GM12878 (cell line): ENCODE results near the gene IL17RA. TPM values are rescaled to one million over a fixed set of nuclear protein-coding genes. Genes with fewer than 3 reads are reported as not detected.

ENCODE experiments used
- ATAC-seq: fragments of 200-7000 bp; cut with Tn5 transposase; 3 replicates; pipeline ENCODE4 v1.9.1; 2020; ENCODE audit warnings: mild to moderate bottlenecking, moderate library complexity
- Bru-seq: library from RNA; stranded (reverse); fragments of 400-500 nt; gene quantifications from one replicate; lab custom pipeline; 2021; lab: Mats Ljungman, UMichigan
- BruChase-seq, 2 experiments: library from RNA; stranded (reverse); fragments of 400-500 nt; gene quantifications; one replicate each; lab custom pipeline; 2021; lab: Mats Ljungman, UMichigan
- BruUV-seq: library from RNA; stranded (reverse); fragments of 400-500 nt; replicated peaks from 2 replicates; lab custom pipeline; 2021; lab: Mats Ljungman, UMichigan
- CTCF ChIA-PET: fragments of 300-600 bp; sonication (Branson Sonifier 250); formaldehyde crosslinking; extraction: SDS; loops from one replicate; lab custom pipeline; 2021; ENCODE audit warnings: inconsistent platforms; lab: Yijun Ruan, JAX
- POLR2A ChIA-PET: fragments of 350-600 bp; formaldehyde crosslinking; extraction: SDS; loops from one replicate; lab custom pipeline; 2021; ENCODE audit warnings: inconsistent platforms; lab: Charles Lee
- RAD21 ChIA-PET: fragments of 300-600 bp; sonication (Branson Sonifier 250); formaldehyde crosslinking; loops from one replicate; lab custom pipeline; 2023; ENCODE audit warnings: antibody characterized with exemption; ENCODE audit not compliant: unreplicated experiment; lab: Charles Lee
- SMC1A ChIA-PET: fragments of 300-600 bp; sonication (Branson Sonifier 250); formaldehyde crosslinking; loops from one replicate; lab custom pipeline; 2023; ENCODE audit not compliant: unreplicated experiment, uncharacterized antibody; lab: Charles Lee
- DNase-seq: peaks from one replicate; pipeline ENCODE4 v3.0.0-alpha.2; 2011; ENCODE audit warnings: low read depth, low spot score
- FAIRE-seq: peaks from 3 replicates; lab custom pipeline; 2011; peaks lifted over from hg19 to GRCh38; lab: Jason Lieb, UNC
- H2AFZ ChIP-seq: 2 replicates; pipeline ENCODE4 v1.6.0; 2011; ENCODE audit warnings: low read depth, low read length, control low read depth; ENCODE audit not compliant: control insufficient read depth
- H3K27ac ChIP-seq: 2 replicates; pipeline ENCODE4 v1.5.1; 2011; ENCODE audit warnings: control low read depth; ENCODE audit not compliant: control insufficient read depth, insufficient read depth
- H3K27me3 ChIP-seq, 2 experiments: replicated peaks in 1 of 2; 2 replicates each; pipeline versions ENCODE4 v1.6.0 to v1.6.1; 2011; ENCODE audit warnings: low read length in 1 of 2; ENCODE audit not compliant: control insufficient read depth in 2 of 2, insufficient read depth in 2 of 2
- H3K36me3 ChIP-seq, 2 experiments: 2 replicates each; pipeline ENCODE4 v1.5.1; 2011; ENCODE audit warnings: low read length in 1 of 2; ENCODE audit not compliant: control insufficient read depth in 2 of 2, insufficient read depth in 2 of 2
- H3K4me1 ChIP-seq: 2 replicates; pipeline ENCODE4 v1.6.1; 2011; ENCODE audit warnings: mild to moderate bottlenecking, low read length, moderate library complexity, mixed read lengths; ENCODE audit not compliant: control insufficient read depth, insufficient read depth
- H3K4me2 ChIP-seq: 2 replicates; pipeline ENCODE4 v1.6.0; 2011; ENCODE audit warnings: control low read depth; ENCODE audit not compliant: control insufficient read depth, insufficient read depth
- H3K4me3 ChIP-seq: fragments of 200-600 bp; sonication (generic); 2 replicates; pipeline ENCODE4 v1.5.1; 2016
- H3K79me2 ChIP-seq: 2 replicates; pipeline ENCODE4 v1.6.0; 2011; ENCODE audit warnings: low read length; ENCODE audit not compliant: control insufficient read depth, insufficient read depth
- H3K9ac ChIP-seq: 2 replicates; pipeline ENCODE4 v1.8.0; 2011; ENCODE audit warnings: low read length, control low read depth, mixed read lengths; ENCODE audit not compliant: control insufficient read depth, insufficient read depth
- H3K9me3 ChIP-seq: replicated peaks from 3 replicates; pipeline ENCODE4 v1.5.1; 2011; ENCODE audit warnings: mild to moderate bottlenecking, low read length; ENCODE audit not compliant: control insufficient read depth, insufficient read depth
- H4K20me1 ChIP-seq: 2 replicates; pipeline ENCODE4 v1.6.0; 2011; ENCODE audit not compliant: control insufficient read depth, insufficient read depth
- BMI1 ChIP-seq: fragments of 450-650 bp; IDR thresholded peaks from 2 replicates; pipeline ENCODE4 v1.6.1; 2016; ENCODE audit warnings: mild to moderate bottlenecking, moderate library complexity, borderline replicate concordance
- CREB1 ChIP-seq: IDR thresholded peaks from 2 replicates; pipeline ENCODE4 v1.6.1; 2012; ENCODE audit warnings: low read depth, mild to moderate bottlenecking, inconsistent platforms
- CREM ChIP-seq: IDR thresholded peaks from 2 replicates; pipeline ENCODE4 v1.6.1; 2014; ENCODE audit warnings: antibody characterized with exemption, low read depth
- DPF2 ChIP-seq: fragments of 450-650 bp; IDR thresholded peaks from 2 replicates; pipeline ENCODE4 v1.6.1; 2017; ENCODE audit warnings: mild to moderate bottlenecking
- ETV6 ChIP-seq, 2 experiments: fragments of 450-650 bp in 1 of 2; IDR thresholded peaks in 1 of 2; conservative IDR thresholded peaks in 1 of 2; 2 replicates each; pipeline ENCODE4 v1.6.1; 2014; ENCODE audit warnings: antibody characterized with exemption in 1 of 2, borderline replicate concordance in 1 of 2, low read depth in 1 of 2, mild to moderate bottlenecking in 1 of 2, moderate library complexity in 1 of 2
- KAT2A ChIP-seq: conservative IDR thresholded peaks from 2 replicates; pipeline ENCODE4 v1.6.1; 2011; ENCODE audit warnings: low read depth, low read length; ENCODE audit not compliant: control insufficient read depth
- KDM1A ChIP-seq: fragments of 200-600 bp; sonication (generic); IDR thresholded peaks from 2 replicates; pipeline ENCODE4 v1.6.1; 2016; ENCODE audit warnings: borderline replicate concordance
- LARP7 ChIP-seq: fragments of 450-650 bp; IDR thresholded peaks from 2 replicates; pipeline ENCODE4 v1.6.1; 2017; ENCODE audit warnings: mild to moderate bottlenecking
- MAX ChIP-seq: IDR thresholded peaks from 2 replicates; pipeline ENCODE4 v1.6.1; 2012; ENCODE audit warnings: low read depth, low read length, improper control_type of control experiment
- NFIC ChIP-seq: IDR thresholded peaks from 2 replicates; pipeline ENCODE4 v1.6.1; 2012; ENCODE audit warnings: low read depth, mild to moderate bottlenecking, inconsistent platforms, low read length, moderate library complexity
- NR2C2 ChIP-seq: IDR thresholded peaks from 2 replicates; pipeline ENCODE4 v1.6.1; 2011; ENCODE audit warnings: borderline replicate concordance, low read depth; ENCODE audit not compliant: control insufficient read depth, insufficient read length
- POLR2AphosphoS2 ChIP-seq: IDR thresholded peaks from 2 replicates; pipeline ENCODE4 v1.6.1; 2011; ENCODE audit warnings: low read depth, mild to moderate bottlenecking, low read length, improper control_type of control experiment, moderate library complexity
- POU2F2 ChIP-seq: IDR thresholded peaks from 3 replicates; pipeline ENCODE4 v1.6.1; 2011; ENCODE audit warnings: low read depth, mild to moderate bottlenecking, low read length, borderline replicate concordance
- REST ChIP-seq: IDR thresholded peaks from 2 replicates; pipeline ENCODE4 v1.6.1; 2012; ENCODE audit warnings: mild to moderate bottlenecking, low read depth, low read length
- SIX5 ChIP-seq: IDR thresholded peaks from 2 replicates; pipeline ENCODE4 v1.6.1; 2011; ENCODE audit warnings: mild to moderate bottlenecking, low read depth, low read length, moderate library complexity; ENCODE audit not compliant: severe bottlenecking
- SREBF2 ChIP-seq: IDR thresholded peaks from 2 replicates; pipeline ENCODE4 v1.6.1; 2012; ENCODE audit warnings: mild to moderate bottlenecking, low read length
- ZNF274 ChIP-seq: IDR thresholded peaks from one replicate; pipeline ENCODE4 v1.8.0; 2011; ENCODE audit not compliant: insufficient read length, insufficient read depth
- WGBS: methylation state at CpG from one replicate; pipeline ENCODE4 v1.1.6; 2016; ENCODE audit warnings: low lambda C conversion rate; ENCODE audit not compliant: insufficient replicate concordance, insufficient coverage; ENCODE audit errors: missing lambda C conversion rate; 5-methylcytosine and 5-hydroxymethylcytosine counted together
- in situ Hi-C: fragments of 300-500 bp; cut with MboI; formaldehyde crosslinking; loops from 9 replicates; pipeline ENCODE4 v1.14.3; 2018; ENCODE audit warnings: mixed read lengths
- intact Hi-C: fragments of 100-400 bp; cut with micrococcal nuclease; formaldehyde crosslinking; loops from one replicate; pipeline ENCODE4 v1.14.2; 2022; ENCODE audit not compliant: unreplicated experiment
- long read RNA-seq, 2 experiments: library from polyadenylated mRNA; unstranded; transcript quantifications; one replicate each; pipeline ENCODE4 v2.0.0, GENCODE V29; 2019 to 2020
- polyA minus RNA-seq, 3 experiments: library from RNA; depleted of rRNA, polyadenylated mRNA; stranded (reverse); fragments of >200 nt; gene quantifications; 2 replicates each; pipeline ENCODE4 v1.2.3, GENCODE V29; 2011
- polyA plus RNA-seq, 11 experiments: library from polyadenylated mRNA; depleted of rRNA in 4 of 11; unstranded in 6 of 11; stranded (reverse) in 5 of 11; fragments of >200 nt; fragmentation: Nextera tagmentation in 4 of 11; fragmentation: Illumina TruSeq in 1 of 11; extraction: Ambion mirVana in 4 of 11; extraction: Trizol in 1 of 11; gene quantifications; 1 replicate in 1 of 11; 2 replicates in 10 of 11; pipeline versions ENCODE4 v1.2.1 to v1.2.3, GENCODE V29; 2011 to 2016; ENCODE audit warnings: inconsistent platforms in 2 of 11, missing spikeins in 2 of 11, low read depth in 1 of 11
- total RNA-seq, 4 experiments: library from RNA; depleted of rRNA in 3 of 4; stranded (reverse); fragments of >200 nt in 3 of 4; fragmentation: Illumina TruSeq in 1 of 4; extraction: Trizol in 1 of 4; gene quantifications; 2 replicates each; pipeline versions ENCODE4 v1.2.1 to v1.2.3, GENCODE V29; 2013 to 2021

IL17RA gene
- 22.3 and 23.4 TPM in 2 replicates for total RNA-seq (2013; cell fraction: nucleolus; rRNA removed)
- 3.8 and 4.2 TPM in 2 replicates for total RNA-seq (2014; rRNA removed)
- 3.0 and 3.1 TPM in 2 replicates for total RNA-seq (2014; rRNA removed; fragmentation: Illumina TruSeq; extraction: Trizol)
- total RNA-seq (2021) = 9.4 and 10.2 TPM in 2 replicates
- 3.0 TPM for polyA plus RNA-seq (2011; ENCODE audit: low read depth)
- 5.9 and 9.9 TPM in 2 replicates for polyA plus RNA-seq (2011; rRNA removed)
- 9.3 and 11.0 TPM in 2 replicates for polyA plus RNA-seq (2011; cell fraction: cytosol; rRNA removed)
- 10.5 and 11.5 TPM in 2 replicates for polyA plus RNA-seq (2011; cell fraction: nucleus; rRNA removed)
- polyA plus RNA-seq (2012) = 5.1 and 5.8 TPM in 2 replicates
- polyA plus RNA-seq (2014; fragmentation: Illumina TruSeq; extraction: Trizol) = 3.8 and 5.1 TPM in 2 replicates
- polyA plus RNA-seq (2014; fragmentation: Nextera tagmentation; extraction: Ambion mirVana) = under 1 TPM; 0.71 to 0.75 TPM
- polyA plus RNA-seq (2014; rRNA removed) = 4.1 and 4.7 TPM in 2 replicates
- 1 to 10 TPM; 6.4 to 9.7 TPM for polyA plus RNA-seq (2016; fragmentation: Nextera tagmentation; extraction: Ambion mirVana)
- polyA minus RNA-seq (2011; rRNA and poly(A)+ RNA removed) = 11.2 and 13.5 TPM in 2 replicates
- 3.1 and 3.5 TPM in 2 replicates for polyA minus RNA-seq (2011; cell fraction: cytosol; rRNA and poly(A)+ RNA removed)
- 7.9 and 11.6 TPM in 2 replicates for polyA minus RNA-seq (2011; cell fraction: nucleus; rRNA and poly(A)+ RNA removed)
- Bru-seq, nascent RNA = percentile 76 among the genes with signal in this experiment
- percentile 78 among the genes with signal in this experiment for BruChase-seq, experiment 1, labeled RNA remaining after a 6-hour chase
- percentile 80 among the genes with signal in this experiment for BruChase-seq, experiment 2, labeled RNA remaining after a 2-hour chase
- long read RNA-seq, experiment 1, partial matches to known transcripts = 0 of 6 reads
- long read RNA-seq, experiment 1, other reads (novel, unspliced or antisense) = 5 of 6 reads
- long read RNA-seq, experiment 2, partial matches to known transcripts = 0 of 5 reads
- long read RNA-seq, experiment 2, other reads (novel, unspliced or antisense) = 5 of 5 reads

GRCh38 chr22:17084554-17085276 is at the start of gene IL17RA:
Gene IL17RA (plus strand): TSS chr22:17085000. CDS start chr22:17085092, 92 bp downstream.
- peak; percentile 92 for FAIRE-seq
- no peak for TF ChIP-seq ZNF274
- no peak for TF ChIP-seq CREB1
- TF ChIP-seq ETV6 (conservative IDR thresholded peaks at IDR 0.05 in 1 of 2, IDR thresholded peaks at IDR 0.05 in 1 of 2; ENCODE audit: borderline replicate concordance in 1 of 2, low read depth in 1 of 2) = no peak
- TF ChIP-seq CREM = no peak
- peak; percentile 34; the same call in 1 of the 3 replicates for TF ChIP-seq POU2F2
- TF ChIP-seq BMI1 = no peak
- TF ChIP-seq NR2C2 = no peak
- TF ChIP-seq DPF2 = 0 out of 2 replicates have a peak, but pooled peaks have one; percentile 48
- no peak for TF ChIP-seq SREBF2
- TF ChIP-seq MAX = peak; percentile 56; the same call in 1 of the 2 replicates
- no peak for TF ChIP-seq KAT2A
- TF ChIP-seq LARP7 = peak; percentile 42
- peak; percentile 86 for TF ChIP-seq POLR2AphosphoS2
- no peak for TF ChIP-seq KDM1A
- no peak for TF ChIP-seq SIX5
- TF ChIP-seq REST = no peak
- no peak for TF ChIP-seq NFIC

More at GRCh38 chr22:17084554-17085276, at the start of gene IL17RA:
- Histone ChIP-seq H3K9ac (peak within 1 kb of the TSS; percentile 92), H3K9me3 (no peaks in the 10 kb centered on the region), H4K20me1 (no peaks in the 10 kb centered on the region), H3K4me2 (peak within 1 kb of the TSS; percentile 70), H3K4me1 (peaks cover 19% of the 10 kb centered on the region), H2AFZ (peak within 1 kb of the TSS; percentile 88), H3K36me3 (no peaks in the 10 kb centered on the region), H3K27me3 (no peaks in the 10 kb centered on the region), H3K4me3 (peak within 1 kb of the TSS; percentile 84), H3K79me2 (peaks cover 10% of the 10 kb centered on the region), H3K27ac (peak within 1 kb of the TSS; percentile 81)
- SMC1A ChIA-PET = no interaction called here
- CTCF ChIA-PET = no interaction called here
- RAD21 ChIA-PET = no interaction called here
- BruUV-seq = no TSS peak
- ATAC-seq (peak; percentile 96), DNase-seq (peak; percentile 68)
- in situ Hi-C loops = no loop called here
- WGBS = 5% methylated on average over 54 of the region's 68 CpGs
- intact Hi-C loops = loop anchor here (10.0 kb wide), 1 partner anchor 280 kb away; no protein-coding TSS in a partner anchor
- POLR2A ChIA-PET = no interaction called here
